Coronary artery (tissue), 2 donors: ENCODE results near the gene ANGPTL2.

Source experiments
- DNase-seq: peaks from one replicate; pipeline ENCODE4 v3.0.0-alpha.2; 2017; ENCODE audit warnings: low spot score
- H3K27ac ChIP-seq, 2 donors: fragments of 200-600 bp; sonication (generic); one replicate each; pipeline ENCODE4 v1.5.1; 2016 to 2019
- H3K4me3 ChIP-seq: fragments of 200-600 bp; sonication (generic); 2 replicates; pipeline ENCODE4 v1.5.1; 2016; ENCODE audit warnings: mild to moderate bottlenecking, moderate library complexity
- TF ChIP-seq, protein P1 (sequence below): fragments of 200-600 bp; sonication (generic); IDR thresholded peaks from one replicate; pipeline ENCODE4 v1.5.1; 2019; ENCODE audit warnings: antibody characterized with exemption

Gene ANGPTL2

DNA sequence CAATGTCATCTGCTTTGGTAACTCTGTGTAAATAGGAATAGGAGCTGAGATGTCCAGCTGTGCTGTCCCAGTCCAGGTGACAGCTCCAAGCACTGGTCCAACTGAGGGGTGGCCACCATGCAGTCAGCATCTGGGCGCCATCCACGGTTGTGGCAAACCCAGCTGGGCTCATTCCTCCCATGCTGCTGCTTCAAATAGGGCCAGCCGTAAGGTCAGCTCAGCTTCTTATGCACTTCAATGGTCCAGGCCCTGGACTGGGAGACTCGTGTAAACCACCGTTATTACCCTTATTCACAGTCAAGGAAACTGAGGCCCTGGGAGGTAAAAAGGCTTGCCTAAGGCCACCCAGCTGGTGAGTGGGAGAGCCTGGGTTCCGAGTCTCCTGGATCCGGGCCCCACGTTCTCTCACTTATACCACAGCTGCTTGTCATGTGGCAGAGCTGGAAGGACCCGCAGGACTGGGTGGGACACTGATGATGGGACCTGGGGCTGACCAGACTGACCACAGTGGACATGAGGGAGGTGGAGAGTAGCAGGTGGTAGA is 38.7 kb upstream of the ANGPTL2 start:
- Histone ChIP-seq H3K27ac (no peak overlapping the region), H3K4me3 (no peak overlapping the region)
- no peak for DNase-seq
- TF ChIP-seq, protein P1, sequence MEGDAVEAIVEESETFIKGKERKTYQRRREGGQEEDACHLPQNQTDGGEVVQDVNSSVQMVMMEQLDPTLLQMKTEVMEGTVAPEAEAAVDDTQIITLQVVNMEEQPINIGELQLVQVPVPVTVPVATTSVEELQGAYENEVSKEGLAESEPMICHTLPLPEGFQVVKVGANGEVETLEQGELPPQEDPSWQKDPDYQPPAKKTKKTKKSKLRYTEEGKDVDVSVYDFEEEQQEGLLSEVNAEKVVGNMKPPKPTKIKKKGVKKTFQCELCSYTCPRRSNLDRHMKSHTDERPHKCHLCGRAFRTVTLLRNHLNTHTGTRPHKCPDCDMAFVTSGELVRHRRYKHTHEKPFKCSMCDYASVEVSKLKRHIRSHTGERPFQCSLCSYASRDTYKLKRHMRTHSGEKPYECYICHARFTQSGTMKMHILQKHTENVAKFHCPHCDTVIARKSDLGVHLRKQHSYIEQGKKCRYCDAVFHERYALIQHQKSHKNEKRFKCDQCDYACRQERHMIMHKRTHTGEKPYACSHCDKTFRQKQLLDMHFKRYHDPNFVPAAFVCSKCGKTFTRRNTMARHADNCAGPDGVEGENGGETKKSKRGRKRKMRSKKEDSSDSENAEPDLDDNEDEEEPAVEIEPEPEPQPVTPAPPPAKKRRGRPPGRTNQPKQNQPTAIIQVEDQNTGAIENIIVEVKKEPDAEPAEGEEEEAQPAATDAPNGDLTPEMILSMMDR, result no peak

DNA sequence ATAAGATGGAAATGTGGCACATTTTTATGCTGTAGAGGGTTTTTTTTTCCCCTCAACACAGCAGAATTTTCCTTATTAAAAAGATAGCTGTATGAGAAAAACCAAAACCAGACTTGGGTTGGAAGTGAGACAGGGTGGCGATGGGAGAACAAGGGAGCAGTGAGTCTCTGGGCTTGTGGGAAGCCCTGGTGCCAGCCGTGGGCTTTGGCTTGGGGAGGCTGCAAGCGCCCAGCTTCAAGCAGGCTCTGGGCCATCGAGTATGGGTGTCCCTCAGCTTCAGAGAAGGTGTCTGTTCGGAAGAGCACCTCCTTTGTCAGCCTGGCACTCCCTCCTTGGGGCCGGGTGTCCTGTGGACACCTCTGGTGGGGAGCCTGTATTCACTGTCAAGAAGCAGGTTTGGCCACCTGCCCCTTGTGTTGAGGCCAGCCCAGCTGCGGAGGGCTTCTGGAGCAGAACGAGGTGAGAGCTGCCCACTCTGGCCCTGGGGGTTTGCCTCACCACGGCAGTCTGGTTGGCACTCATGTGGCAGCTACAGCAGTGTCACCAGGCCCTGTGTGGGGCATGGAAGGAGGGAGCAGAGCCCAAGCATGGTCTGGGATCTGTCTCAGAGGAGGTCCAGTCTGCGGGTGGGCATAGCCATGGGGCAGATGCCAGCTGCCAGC is 37.6 kb upstream of the ANGPTL2 start:
- no peak overlapping the region for H3K4me3 ChIP-seq
- H3K27ac ChIP-seq, result no peak overlapping the region
- TF ChIP-seq, protein P1, result no peak
- peak; percentile 68 for DNase-seq

DNA sequence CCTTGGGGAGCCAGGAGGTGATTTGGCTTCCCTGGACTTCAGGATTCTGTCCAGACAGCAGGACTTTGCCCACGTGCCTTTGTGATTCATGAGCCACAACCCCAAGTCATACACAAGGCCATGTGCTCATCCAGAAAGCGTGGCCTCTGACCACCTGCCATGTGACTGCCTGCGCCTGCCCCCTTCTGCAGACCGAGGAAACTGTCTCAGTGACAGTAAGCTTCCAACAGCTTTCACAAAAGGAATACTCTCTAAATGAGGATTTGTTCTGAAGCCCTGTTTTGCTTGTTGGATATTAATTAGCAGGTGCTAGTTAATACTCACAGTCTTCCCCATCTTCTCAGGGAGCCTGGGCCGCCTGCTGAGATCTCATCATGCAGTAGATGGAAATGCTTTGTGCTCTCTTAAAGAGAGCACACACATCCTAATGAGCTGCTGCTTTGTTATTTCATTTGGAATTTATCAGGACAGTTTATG is 36.9 kb upstream of the ANGPTL2 start:
- no peak for DNase-seq
- no peak overlapping the region for H3K27ac ChIP-seq
- no peak overlapping the region for H3K4me3 ChIP-seq
- TF ChIP-seq, protein P1, result no peak

DNA sequence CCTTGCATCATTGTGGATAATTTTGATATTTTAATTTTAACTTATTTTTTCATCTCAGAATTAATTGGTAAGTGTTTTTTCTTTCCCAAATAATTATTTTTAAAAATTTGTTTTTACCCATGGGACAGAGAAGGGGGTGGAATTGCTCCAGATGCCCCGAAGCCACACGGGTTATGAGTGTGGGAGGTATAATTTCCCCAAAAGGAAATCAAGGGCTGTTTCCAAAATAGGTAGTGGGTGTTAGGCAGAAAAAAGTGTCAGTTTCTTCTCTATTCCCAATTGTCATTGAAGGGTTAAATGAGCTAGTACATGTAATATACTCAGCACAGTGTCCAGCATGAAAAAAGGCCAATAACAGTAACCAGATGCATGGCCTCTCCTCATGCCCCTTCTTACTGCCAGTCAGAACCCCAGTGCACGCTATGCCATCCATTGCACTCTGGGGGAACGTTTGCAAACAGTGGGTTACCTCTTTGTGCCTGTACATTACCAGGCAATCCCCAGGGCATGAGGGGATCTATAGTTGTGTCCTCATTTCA is 36.4 kb upstream of the ANGPTL2 start:
- no peak for DNase-seq
- Histone ChIP-seq H3K27ac (no peak overlapping the region), H3K4me3 (no peak overlapping the region)
- TF ChIP-seq, protein P1, result no peak

DNA sequence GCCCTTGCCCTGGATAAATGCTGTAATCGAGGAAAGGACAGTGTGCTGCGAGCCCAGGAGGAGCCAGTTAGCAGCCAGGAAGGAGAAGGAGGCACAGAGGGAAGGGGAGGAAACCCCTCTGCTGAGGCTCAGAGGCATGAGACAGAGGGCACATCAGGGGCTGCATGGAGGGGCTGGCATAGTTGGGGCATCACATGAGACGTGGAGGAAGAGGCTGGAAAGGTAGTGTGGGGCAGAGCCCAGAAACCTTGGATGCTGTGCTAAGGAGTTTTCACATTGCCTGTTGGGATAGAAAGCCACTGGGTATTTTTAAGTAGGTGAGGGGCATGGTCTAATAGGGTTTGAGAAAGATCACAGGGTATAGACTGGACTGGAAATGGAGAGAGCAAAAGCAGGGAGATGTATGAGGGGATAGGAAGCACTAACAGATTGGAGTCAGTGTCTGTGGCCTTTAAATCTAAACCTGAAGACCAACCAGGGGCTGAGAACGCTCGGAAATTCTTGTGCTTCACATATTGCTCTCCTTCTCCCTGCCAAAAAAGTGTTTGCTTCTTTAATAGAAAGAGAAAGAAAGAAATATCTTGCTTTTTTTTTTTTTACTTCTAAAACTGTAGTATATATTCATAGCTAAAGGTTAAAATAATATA is 33.0 kb upstream of the ANGPTL2 start:
- no peak for DNase-seq
- peak overlapping the region; percentile 25 to 59 for H3K27ac ChIP-seq
- TF ChIP-seq, protein P1, result no peak
- peak overlapping the region; percentile 21 for H3K4me3 ChIP-seq

DNA sequence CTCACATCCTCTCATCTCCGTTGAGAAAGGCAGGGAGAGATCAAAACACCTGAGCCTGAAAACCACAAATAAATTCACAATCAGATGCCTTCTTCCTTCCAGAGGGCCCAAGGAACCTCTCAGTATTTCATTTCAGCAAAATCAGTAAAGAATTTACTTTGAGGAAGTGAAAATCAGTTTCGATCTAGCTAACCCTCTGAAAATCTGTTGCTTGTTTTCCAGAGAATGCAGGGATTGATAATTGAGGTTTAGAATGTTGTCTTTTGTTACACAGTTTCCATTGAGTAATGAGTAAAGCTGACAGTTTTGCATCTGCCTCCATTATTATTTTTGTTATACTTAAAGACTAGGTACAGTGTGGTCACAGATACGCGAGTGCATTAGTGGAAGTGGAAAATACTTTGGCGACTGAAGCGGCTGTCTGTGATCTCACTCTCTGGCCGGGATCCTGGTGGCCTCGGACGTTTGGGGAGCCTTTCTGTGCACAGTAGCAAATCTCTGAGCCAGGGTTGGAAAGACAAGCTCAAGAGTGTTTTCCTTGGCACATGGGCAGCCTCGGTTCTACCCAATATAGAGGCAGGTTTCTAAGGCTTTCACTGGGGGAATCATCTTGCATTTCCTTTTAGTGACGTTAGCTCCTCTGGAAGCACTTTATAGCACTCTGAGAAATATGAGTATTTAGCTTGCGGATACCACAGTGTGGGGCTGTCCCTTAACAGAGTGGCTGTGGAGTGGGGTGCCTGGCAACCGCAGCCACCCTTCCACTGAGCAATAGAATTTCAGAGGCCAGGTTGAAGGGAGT is 32.2 kb upstream of the ANGPTL2 start:
- TF ChIP-seq, protein P1, result no peak
- DNase-seq, result peak; percentile 89
- peak overlapping the region; percentile 25 to 59 for H3K27ac ChIP-seq
- peak overlapping the region; percentile 21 for H3K4me3 ChIP-seq
